Amniotic epithelial cell (primary cell): ENCODE data around the gene TSPAN6.

Source experiments
- DNase-seq: peaks from one replicate; pipeline ENCODE4 v3.0.0-alpha.2; 2010; ENCODE audit warnings: low read depth

The TSPAN6 gene

GRCh38 chrX:100647739-100648138 is 11.1 kb upstream of the TSPAN6 start:
- peak; percentile 42 for DNase-seq

- peak; percentile 72 for DNase-seq
These were observed 10.5 kb upstream of the TSPAN6 start for GRCh38 chrX:100647095-100647494.

GRCh38 chrX:100645106-100645505 is 8.5 kb upstream of the TSPAN6 start:
- no peak for DNase-seq

GRCh38 chrX:100643956-100644860 is 7.6 kb upstream of the TSPAN6 start, which contains the start of gene SRPX2:
SRPX2 (plus strand) TSS chrX:100644199; CDS start chrX:100646323, 2,124 bp downstream.
- peak; percentile 94 for DNase-seq

GRCh38 chrX:100643212-100643611 is 6.6 kb upstream of the TSPAN6 start:
- no peak for DNase-seq

GRCh38 chrX:100642290-100642689 is 5.7 kb upstream of the TSPAN6 start:
- no peak for DNase-seq

- no peak for DNase-seq
These were observed 651 bp downstream of the TSPAN6 start for GRCh38 chrX:100635989-100636320.

- DNase-seq: no peak
These were observed 1.6 kb downstream of the TSPAN6 start for GRCh38 chrX:100635040-100635439.

GRCh38 chrX:100625985-100626491 is 10.6 kb downstream of the TSPAN6 start:
- DNase-seq: no peak

GRCh38 chrX:100623001-100623400 is 13.6 kb downstream of the TSPAN6 start:
- no peak for DNase-seq

GRCh38 chrX:100615005-100615404 is 21.6 kb downstream of the TSPAN6 start:
- DNase-seq: peak; percentile 62

- no peak for DNase-seq
These were observed 24.7 kb downstream of the TSPAN6 start for GRCh38 chrX:100611951-100612350.

GRCh38 chrX:100609591-100609990 is 27.0 kb downstream of the TSPAN6 start:
- no peak for DNase-seq

GRCh38 chrX:100606753-100607152 is 29.9 kb downstream of the TSPAN6 start:
- DNase-seq: no peak

GRCh38 chrX:100600758-100601157 is 35.8 kb downstream of the TSPAN6 start:
- no peak for DNase-seq

GRCh38 chrX:100600340-100600739 is 36.3 kb downstream of the TSPAN6 start:
- DNase-seq: no peak

- no peak for DNase-seq
These were observed 37.1 kb downstream of the TSPAN6 start for GRCh38 chrX:100599456-100599855.

- no peak for DNase-seq
These were observed 40.0 kb downstream of the TSPAN6 start for GRCh38 chrX:100596601-100597000.

GRCh38 chrX:100593581-100593980 is 43.0 kb downstream of the TSPAN6 start:
- no peak for DNase-seq

- DNase-seq: no peak
These were observed 43.5 kb downstream of the TSPAN6 start for GRCh38 chrX:100593126-100593525.

GRCh38 chrX:100591256-100592051 is 45.2 kb downstream of the TSPAN6 start:
- DNase-seq: no peak

GRCh38 chrX:100587861-100588260 is 48.7 kb downstream of the TSPAN6 start:
- no peak for DNase-seq

GRCh38 chrX:100586747-100587146 is 49.9 kb downstream of the TSPAN6 start:
- DNase-seq: no peak
